Stimulated activated CD4-positive, alpha-beta T cell treated with anti-CD3 and anti-CD28 coated beads, Interleukin-4, amount 100 ng/mL, for 1 hour (primary cell): ENCODE measurements around the gene NXN.
"Not testable (repeated sequence)": the region's sequence is repeated elsewhere in the genome, so short reads cannot be mapped to it uniquely, and the experiment has no call there.

Experiments used
- DNase-seq: peaks from one replicate; pipeline ENCODE4 v3.0.0-alpha.2; 2020

NXN gene

DNA sequence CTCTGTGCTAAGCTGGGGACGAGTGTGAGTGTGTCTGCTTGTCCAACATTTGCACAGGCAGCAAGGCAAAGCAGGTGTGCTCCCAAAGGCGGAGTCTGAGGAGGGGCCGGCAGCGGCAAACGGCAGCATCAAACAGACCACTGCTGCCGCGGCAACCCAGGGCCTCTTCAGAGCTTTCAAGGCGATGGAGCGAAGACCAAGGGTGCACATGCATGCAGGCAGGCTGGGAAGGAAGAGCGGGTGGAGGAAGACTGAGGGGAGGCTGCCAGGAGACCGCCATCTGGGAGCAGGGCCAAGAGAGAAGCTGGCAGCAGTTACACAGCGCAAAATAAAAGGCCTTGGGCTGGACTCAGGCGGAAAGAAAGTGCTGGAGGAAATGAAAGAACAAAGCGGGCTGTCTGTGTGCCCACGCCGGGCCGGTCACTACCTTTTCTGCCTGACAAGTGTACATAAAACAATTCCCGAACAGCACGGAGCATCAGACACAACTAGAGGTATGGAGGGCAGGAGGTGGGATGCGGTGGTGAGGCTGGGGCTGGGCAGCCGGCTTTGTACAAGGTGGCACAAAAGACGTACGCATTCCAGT is 25.9 kb upstream of the NXN start:
- no peak for DNase-seq

DNA sequence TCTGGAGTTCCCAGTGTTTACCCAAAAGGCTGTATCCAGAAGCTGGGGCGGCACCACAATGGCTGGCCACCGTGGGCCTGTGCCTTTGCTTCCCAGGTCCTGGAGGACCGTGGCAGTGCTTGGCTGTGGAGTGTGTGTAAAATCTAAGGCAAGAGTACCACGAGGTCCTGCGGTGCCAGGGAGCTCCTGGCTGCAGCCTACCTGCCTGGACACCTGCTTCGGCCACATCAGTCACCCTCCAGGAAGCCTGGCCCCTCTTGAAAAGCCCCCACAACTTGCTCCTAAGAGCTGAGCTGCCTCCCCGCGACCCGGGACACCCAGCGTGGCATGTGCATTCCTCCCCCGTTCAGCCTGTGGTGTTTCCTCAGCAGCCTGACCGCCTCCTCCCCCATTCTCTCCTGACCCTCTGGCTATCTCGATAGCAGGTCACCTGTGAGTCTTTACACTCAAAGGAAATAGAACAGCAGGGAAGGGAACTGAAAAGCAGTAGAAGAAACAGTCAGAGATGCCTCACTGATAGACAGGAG is 25.3 kb upstream of the NXN start:
- DNase-seq = no peak

DNA sequence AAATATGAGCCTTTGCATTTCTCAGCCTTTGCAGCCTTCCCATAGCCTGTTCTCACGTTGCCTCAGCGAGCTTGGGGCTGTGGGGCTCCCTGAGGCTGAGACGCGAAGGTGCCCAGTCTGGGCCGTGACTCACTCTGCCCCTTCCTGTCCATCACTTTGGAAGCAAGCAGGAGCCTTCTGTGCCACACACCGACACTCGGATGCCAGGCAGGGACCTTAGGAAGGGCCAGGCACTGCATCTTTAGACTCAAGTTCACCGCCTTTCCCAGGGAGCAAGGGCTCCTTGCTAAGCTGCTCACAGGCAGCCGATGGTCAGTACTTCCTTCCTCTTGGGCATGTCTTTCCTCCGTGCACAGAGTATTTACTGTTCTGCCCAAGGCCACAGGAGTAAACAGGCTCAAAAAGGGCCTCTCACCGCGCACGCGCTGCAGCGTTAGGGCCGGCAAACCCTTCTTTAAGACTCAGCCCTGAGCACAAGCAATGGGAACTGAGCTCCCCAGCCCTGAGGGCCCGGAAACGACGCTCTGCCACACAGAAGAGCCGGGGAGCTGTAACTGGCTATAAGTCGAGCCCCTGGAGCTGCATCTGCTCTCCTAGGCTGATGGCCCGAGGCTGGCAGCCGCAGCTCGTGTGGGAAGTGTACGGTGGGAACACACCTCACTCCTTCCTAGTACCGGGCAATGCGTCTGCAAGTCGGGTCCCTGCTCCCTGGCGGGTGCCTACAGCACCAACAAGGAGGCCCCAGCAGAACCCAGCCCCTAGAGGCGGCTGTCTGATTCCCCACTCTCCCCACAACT is 24.6 kb upstream of the NXN start:
- no peak for DNase-seq

DNA sequence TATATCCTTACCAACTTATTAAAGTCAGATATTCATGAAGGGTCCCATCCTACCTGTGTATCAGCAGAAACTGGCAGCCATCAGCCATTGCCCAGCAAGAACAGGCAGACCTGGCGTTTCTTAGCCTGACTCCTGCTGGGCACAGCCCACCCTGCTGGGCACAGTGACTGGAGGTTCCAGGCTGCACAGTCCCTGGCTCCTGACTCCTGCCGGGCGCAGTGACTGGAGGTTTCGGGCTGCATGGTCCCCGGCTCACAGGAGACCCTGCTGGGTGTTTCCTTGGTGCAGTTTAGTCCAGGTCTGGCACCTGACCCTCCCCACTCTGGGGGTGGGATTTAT is 24.0 kb upstream of the NXN start:
- DNase-seq = no peak

DNA sequence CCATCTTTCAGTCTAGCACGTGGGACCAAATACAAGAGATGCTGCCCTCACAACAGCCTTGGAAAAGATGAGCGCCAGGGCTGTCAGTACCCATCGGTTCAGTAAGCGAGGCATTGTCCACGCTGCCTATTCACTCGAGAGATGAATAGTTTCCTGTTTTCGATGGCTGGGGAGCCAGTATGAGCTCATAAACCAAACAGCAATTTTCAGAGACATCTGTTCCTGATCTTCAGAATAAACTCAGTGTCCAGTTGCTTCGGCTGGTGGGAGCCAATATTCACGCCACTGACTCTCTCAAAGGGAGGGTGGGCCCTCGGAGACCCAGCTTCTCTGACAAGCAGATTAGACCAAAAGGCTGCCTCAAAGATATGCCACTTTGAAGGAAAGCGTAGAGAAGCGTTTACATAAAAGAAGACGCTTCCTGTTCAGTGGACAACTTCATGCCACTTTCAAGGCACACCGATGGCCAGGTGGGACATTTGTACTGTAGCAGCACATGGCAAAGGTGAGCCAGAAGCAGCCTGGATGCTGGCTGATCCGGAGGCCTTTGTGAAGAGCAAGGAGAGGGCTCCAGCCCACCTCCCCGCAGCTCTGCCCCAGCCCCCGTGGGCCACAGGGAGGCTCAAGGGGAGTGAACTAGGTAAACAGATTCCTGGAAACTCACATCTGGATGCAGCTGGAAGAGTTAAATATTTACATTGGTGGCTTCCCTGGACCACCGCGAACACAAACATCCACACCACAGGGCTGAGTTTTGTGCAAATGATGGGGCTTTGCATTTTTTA is 23.4 kb upstream of the NXN start:
- DNase-seq = no peak

DNA sequence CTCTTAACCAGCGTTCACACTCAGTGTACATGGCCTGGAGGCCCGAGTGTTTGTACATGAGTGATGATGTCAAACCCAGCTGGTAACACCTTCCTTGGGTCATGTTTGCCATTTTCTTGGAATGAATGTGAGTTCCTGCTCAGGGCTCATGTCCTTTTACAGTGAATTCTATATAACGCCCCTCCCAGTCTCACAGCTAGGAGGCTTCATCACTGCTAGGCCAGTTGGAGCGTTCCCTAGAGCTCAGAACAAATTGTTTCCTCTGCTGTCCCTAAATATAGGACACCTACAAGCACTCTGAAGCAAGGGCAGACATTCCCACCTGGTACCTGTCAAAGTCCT is 22.8 kb upstream of the NXN start:
- DNase-seq = no peak

DNA sequence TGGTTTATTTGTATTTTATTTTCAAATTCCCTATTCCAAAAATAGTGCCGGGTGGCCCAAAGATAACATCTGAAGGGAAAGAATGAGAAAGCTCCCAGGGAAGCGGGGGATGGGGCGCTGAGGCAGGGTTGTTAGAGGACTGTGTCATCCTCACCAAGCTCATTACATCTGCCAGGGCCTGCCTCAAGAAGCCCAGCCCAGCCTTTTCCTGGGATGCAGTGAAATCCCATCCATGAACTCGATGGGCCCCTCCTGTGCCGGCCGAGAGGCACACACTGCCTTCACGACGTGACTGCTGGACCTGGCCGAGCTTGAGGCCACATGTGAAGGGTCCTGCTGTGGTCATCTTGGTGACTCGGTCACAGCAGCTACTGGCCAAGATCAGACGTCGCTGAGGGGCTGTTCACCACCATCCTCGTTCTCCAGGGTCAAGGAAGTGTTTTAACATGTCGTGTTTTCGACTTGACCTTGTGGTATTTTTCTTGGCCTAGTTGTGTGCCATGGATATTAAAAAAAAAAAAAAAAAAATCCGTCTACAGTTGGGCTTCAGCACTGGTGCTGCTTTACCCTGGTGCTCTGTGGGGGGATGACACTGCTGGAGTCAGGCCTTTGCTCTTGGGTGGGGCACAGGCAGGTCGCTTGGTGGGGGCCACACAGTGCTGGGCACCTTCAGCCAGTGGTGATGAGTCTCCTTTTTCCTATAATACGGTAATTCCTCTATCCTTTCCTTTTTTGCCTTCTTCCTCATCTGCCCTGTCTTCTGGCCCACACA is 22.2 kb upstream of the NXN start:
- no peak for DNase-seq

DNA sequence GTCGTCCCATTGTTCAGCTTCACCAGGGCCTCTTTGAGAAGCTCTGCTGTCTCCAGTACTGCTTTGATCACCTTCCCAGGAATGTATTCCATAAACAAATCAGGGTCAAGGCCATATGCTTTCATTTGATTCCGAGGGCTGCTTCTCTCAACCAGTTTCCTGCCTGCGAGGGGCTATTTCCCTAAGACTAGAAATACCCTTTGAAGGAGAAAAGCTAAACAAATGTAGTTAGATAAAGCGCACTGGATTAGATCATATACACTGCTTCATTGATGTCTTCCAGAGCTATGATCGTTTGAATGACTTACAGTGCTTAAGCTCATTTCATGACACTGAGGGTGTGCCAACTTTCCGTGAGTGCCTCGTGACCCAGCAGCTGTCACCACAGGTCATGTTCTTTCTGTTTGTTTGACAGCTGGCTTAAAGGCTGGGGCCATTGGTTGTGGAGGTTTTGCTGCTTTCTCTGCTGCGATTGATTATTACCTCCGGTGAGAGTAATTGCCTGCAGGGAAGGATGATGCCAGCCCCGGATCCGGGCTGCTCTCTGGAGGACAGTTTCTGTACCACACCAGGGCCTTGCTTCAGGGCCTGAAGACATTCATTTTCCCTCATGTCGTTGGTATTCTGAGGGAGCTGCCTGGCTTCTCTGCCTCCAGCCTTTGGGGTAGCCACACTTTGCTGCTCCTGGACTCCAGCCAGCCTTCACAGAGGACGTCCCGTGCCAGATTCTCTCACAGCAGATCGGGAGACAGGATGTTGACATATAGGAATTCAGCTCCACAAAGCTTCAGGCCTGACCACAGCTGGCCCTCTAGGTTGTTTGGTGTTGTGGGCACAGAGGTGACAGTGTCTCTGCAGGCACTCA is 21.3 kb upstream of the NXN start:
- no peak for DNase-seq

DNA sequence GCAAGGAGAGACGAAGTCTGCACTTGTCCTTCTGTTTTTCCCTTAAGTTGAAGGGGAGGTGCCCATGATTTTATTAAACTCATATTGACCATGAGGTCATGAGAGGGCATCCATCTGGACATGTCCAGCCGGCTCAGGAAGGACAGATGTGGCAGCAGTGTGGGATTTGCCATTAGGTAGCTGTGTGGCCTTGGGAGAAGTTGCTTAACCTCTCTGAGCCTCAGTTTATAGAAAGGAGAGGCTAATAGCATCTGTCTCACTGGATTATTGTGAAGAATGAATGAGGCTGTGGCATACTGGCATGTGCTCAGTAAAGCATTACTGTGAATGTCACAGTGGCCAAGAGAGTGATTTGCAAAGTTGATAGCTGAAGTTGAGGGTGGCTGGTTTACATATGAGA is 18.5 kb upstream of the NXN start:
- DNase-seq = no peak

DNA sequence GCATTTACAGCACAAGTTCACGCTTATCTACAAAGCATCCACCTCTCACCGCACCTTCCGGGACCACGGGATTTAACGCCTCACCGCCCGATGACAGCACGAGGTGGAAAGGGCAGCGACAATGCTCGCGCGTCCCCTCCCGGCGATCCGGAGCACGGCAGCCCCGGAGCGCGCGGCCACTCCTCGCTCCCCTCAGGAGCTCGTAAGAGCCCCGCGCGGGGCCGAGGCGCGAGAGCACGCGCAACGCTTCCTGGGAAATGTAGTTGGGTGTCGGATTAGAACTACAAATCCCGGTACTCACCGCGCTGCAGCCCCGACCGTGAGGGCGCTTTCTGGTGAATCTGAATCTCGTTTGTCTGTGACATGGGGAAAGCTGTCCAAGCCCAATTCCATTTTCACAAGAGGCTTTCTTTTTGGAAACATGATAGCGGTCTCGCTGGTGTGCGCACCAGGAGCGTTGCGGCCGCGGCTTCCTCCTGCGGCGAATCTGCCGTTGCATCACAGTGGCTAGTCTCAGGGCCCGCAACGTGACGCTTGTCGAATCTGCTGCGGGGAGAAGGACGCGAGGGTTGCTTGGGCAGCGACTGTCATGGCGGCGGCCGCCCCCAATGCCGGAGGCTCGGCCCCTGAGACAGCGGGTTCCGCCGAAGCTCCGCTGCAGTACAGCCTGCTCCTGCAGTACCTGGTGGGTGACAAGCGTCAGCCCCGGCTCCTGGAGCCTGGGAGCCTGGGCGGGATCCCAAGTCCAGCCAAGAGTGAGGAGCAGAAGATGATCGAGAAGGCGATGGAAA is 17.2 kb upstream of the NXN start, which contains the start of gene TIMM22:
TSS of gene TIMM22 (plus strand) at position 576 of the 791 bp plus-strand sequence. CDS start at position 590, 14 bp downstream.
- DNase-seq = peak; percentile 90

GRCh38 chr17:995324-995723 is 15.7 kb upstream of the NXN start:
- not testable (repeated sequence) for DNase-seq

DNA sequence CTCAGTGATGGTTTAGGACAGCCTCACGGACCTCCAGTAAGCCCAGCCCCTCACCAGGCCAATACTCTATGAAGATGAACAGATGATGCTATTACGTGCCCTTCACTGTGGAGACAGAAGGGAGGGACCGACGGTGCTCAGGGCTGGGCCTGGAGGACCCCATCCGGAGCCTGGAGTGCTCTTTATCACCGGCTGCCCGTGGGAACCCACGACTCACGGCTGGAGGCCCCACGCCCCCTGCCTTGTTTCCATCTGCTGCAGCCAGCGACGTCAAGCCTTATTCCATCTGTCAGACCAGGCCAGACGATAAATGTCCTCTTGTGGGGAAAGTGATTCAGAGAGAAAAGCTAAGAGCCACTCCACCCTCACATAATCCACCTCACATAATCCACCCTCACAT is 13.4 kb upstream of the NXN start:
- DNase-seq = no peak

- DNase-seq = no peak
Observed at GRCh38 chr17:988561-988960, 9.0 kb upstream of the NXN start.

DNA sequence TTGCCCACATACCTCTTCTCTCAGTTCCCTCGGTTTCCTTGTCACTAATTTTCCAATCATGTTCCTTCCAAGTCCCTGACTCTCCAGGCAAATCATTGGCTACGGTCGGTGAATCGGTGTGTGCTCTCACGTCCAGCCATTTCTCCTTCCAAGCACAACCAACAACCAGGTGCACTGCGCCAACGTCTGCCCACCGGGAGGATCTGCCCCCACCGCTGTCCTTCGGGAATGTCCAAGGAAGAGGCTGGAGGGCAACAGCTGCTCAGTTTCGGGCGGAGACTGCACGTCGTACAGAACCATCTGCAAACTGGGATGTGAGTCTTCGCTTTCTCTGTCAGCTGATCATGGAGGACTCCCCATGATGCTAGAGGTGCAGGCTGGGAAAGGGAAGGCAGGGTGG is 8.4 kb upstream of the NXN start:
- DNase-seq = no peak

DNA sequence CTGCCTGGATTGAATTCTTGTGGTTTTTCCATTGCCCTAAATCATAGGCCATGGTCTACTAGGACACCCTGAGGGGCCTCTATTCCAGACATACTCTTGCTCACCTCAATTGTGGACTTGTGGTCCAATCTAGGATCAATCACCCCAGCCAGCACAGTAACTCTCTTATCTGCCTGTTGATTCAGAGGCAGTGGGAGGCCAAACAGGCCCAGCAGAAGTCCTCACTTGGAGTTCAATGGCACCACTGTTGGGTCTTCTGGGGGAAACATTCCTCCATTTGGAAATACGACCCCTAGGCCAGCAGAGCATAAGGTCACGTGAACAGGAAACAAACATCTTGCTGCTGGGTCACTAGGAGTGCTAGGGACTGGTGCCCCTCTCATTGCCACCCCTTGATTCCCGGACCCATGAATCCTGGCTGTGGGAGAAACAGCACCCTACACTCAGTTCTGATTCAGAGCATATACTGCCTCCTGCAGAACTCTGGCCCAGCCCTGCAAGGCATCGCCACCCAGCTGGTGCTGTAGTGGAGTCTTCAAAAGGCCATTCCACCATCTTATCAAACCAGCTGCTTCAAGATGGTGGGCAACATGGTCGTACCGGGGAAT is 6.8 kb upstream of the NXN start:
- DNase-seq = no peak

DNA sequence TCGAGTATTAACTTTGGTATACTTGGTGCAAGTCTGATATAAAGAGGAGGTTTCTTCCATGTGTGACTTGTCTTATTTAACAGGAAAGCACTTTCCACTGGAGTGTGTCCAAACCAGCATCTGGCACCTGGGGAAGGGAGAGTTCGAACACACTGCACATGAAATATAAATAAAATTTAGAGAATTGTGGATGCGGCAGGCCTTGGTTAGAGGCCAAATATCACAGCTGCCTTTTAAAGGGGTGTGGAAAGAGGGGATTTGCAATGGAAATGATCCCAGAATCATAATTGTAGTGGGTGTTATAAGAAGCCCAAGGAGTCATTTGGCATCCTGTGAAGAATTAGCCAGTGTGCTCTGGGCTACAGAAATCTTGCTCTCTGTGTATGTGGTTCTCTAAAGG is 4.3 kb upstream of the NXN start:
- DNase-seq = no peak

DNA sequence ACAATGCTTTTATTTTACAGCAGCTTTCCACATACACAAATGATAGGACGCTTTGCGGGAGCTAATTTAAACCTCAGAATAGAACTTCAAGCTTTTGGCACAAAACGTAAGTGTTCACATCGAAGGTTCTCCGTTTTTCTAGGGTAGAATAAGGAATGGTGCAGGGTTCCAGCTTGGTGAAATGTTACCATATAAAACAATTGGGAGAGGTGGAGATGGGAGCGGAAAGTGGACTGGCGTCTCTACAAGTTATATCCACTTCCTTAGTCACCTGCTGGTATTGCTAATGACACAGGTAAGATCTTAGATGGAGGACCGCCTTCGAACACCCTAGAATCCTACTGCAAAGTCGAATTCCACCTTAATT is 1.7 kb upstream of the NXN start:
- DNase-seq = no peak

GRCh38 chr17:980406-981291 is 1.1 kb upstream of the NXN start:
- peak; percentile 68 for DNase-seq

GRCh38 chr17:979212-979538 is 401 bp downstream of the NXN start:
- no peak for DNase-seq
